Measurements from ENCODE around the gene OS9.
"Not testable (repeated sequence)": the region's sequence is repeated elsewhere in the genome, so short reads cannot be mapped to it uniquely, and the experiment has no call there.

GRCh38 chr12:57669691-57670090, 24.2 kb upstream of the OS9 start:
- not testable (repeated sequence) for TF ChIP-seq EZH2 (IDR thresholded peaks at IDR 0.05; ENCODE audit: borderline replicate concordance, low read depth, low read length, severe bottlenecking); CTCF (IDR thresholded peaks at IDR 0.05; ENCODE audit: extremely low read depth in 1 of 2, insufficient read depth in 1 of 2, low read depth in 1 of 2, low read length in 2 of 2); POLR2AphosphoS5 (IDR thresholded peaks at IDR 0.05; ENCODE audit: insufficient read depth, low read depth, low read length); FOS (IDR thresholded peaks at IDR 0.05; ENCODE audit: borderline replicate concordance, insufficient read depth, low read length); POLR2A (IDR thresholded peaks at IDR 0.05; ENCODE audit: low read depth, low read length)
